GM18873 (cell line): ENCODE results near the gene MSI2.

ENCODE experiments used
- ATAC-seq: cut with Tn5 transposase; IDR thresholded peaks from one replicate; pipeline ENCODE4 v1.9.1; 2021; ENCODE audit warnings: mild to moderate bottlenecking, moderate library complexity, moderate number of reproducible peaks; ENCODE audit not compliant: unreplicated experiment, low FRiP score

MSI2 gene

DNA sequence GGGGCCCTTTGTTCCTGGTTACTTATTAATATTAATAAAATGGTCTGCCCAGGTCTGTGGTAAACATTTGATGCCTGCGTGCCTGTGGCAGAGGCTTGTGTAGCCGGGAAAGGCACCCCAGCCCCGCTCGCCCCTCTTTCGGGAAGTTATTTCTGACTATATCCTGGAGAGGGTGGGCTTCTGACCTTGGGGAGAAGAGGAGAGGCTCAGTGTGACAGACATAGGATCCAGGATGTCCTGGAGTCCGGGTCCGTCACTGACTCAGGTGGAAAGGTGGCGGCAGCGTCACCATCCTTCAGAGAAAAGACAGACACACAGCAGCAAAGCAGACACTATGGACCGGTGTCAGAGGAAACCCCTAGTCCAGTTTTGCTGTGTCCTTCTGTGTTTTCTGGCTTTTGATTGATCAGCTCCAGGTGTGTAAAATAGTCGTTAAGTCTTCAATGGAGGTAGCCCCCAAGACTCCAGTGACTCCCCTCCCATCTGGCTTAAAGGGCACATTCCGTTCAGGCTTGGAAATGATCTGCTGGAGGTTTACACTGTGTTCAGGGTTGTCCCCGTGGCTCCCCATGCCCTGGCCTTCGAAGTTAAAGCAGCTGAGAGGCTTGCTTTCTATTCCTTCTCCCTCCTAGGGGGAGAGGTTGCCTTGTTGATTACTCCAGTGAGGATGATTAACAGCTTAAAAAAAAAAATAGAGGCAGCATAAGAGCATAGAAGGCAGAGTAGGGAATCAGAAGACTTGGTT is 407.2 kb downstream of the MSI2 start:
- no peak for ATAC-seq

- ATAC-seq, result no peak
Observed at GRCh38 chr17:57665128-57665527, 408.8 kb downstream of the MSI2 start.

DNA sequence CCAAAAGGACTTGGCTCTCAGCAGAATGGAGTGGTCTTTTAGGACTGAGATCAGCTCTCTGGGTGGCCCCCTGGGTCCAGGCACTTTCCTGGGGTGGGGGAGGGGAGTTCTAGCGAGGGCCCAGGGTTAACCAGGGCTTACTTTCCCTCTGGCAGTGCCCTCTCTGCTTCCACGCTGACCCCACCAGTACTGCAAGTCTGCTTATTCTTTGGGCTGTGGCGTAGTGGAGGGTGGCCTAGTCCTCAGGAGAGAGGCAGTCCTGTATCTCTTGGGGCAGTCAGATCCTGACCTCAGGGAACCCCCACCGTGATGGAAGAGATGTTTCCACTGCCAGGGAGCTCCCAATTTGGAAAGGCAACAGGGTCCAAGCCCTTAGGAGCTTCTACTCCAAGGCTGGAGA is 409.4 kb downstream of the MSI2 start:
- no peak for ATAC-seq

- no peak for ATAC-seq
Observed at GRCh38 chr17:57666201-57666870, 410.0 kb downstream of the MSI2 start.

GRCh38 chr17:57666946-57667345 is 410.6 kb downstream of the MSI2 start:
- no peak for ATAC-seq

GRCh38 chr17:57667461-57667923 is 411.2 kb downstream of the MSI2 start:
- no peak for ATAC-seq

DNA sequence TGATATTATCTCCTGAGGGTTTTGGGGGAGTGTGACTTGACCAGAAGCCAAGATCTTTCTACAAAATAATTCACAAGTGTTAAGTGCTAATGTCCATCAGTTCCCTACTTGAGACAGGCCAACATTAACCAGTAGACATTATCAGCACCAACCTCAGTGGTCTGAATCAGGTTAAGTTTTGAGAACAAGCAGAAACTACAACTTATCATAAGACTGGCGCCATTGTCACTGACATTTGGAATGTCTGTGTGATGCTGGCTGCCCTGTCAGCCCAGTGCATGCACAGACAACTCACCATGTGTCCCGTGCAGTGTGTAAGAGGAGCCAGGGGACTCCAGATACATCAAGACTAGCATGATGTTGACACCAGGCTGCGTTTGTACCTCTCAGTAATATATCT is 412.0 kb downstream of the MSI2 start:
- no peak for ATAC-seq

DNA sequence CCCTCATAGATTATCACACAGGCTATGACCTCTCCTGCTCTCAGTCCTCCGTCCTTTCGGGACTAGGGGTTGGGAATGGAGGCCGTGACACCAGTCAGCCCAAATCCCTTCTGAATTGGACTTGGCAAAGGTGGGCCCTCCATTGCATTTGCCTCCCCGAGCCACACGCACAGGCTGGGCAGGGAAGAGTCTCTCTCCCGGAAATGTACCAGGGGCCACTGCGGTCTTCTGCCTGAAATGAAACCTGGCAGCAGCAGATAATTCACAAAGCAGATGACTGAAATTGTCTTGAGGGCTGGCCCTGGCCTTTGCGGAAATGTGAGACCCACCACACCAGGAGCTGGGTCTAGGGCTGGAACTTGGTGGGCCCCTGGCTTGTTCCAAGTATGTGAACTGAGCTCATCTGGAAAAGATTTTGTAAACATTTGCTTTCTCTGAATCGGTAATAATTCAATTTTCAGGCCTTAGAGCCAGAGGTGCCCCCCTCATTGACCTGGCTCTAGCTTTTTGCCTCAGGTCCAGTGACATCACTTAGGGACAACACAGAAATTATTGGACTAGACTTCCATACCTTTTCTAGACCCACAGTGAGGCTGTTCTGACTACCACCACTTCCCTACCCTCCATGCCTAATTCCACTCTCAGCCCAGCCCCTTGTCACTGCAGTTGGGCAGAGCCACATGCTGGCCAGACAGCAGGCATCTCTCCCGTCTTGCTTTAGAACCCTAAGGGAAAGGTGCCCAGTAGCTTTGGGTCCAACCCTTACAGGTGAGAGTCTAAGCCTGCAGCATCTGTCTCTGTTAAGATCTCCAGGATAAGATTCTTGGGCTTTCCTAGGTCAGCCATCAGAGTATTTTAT is 413.6 kb downstream of the MSI2 start:
- no peak for ATAC-seq

GRCh38 chr17:57670769-57671569 is 414.6 kb downstream of the MSI2 start:
- ATAC-seq, result no peak

GRCh38 chr17:57671667-57672632 is 415.6 kb downstream of the MSI2 start:
- ATAC-seq, result peak; percentile 56

GRCh38 chr17:57672971-57673370 is 416.6 kb downstream of the MSI2 start:
- ATAC-seq, result no peak

- no peak for ATAC-seq
Observed at GRCh38 chr17:57674894-57675293, 418.6 kb downstream of the MSI2 start.

DNA sequence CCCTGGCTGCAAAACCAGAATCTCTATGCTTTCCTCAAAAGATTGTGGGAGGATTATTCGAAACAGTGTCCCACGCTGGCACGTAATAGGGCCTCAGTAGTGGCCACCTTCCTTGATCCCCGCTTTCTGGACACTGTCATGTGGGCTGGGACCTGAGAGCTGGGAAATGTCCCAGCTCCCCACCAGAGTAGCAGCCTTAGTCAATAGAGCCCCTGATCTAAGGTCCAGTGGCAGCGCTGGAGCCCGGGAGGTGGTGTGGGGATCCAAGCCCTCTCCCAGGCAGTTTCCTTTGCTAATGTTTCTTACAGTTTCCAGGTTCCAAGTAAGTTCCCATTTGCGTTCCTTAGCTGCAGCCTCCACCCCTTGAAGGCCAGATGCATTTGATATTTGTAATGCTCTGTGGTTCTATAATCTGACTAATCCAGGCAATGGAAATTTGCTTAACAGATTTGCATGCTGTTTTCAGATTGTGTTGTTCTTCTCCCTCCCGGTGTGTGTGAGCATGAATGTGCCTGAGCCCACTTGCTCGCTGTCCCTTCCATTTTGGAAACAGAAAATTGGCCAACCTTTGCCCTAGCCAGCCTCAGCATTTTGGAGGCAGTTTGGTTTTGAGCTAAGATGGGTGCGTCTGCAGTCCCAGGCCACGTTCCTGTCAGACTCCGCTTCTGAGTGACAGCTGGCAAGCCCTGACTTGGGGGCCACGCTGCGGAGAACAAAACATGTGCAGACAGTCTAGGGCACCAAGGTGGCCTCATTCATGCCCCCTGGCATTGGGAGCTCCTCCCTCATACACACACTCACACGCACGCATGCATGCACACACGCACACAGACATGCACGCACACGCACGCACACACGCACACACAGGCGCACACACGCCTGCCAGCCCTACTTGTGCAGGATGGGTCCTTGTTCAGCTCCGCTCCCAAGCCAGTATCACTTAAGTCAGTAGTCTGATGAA is 419.4 kb downstream of the MSI2 start:
- ATAC-seq, result no peak

- no peak for ATAC-seq
Observed at GRCh38 chr17:57676543-57676942, 420.2 kb downstream of the MSI2 start.

GRCh38 chr17:57677301-57677700 is 421.0 kb downstream of the MSI2 start:
- no peak for ATAC-seq

- no peak for ATAC-seq
Observed at GRCh38 chr17:57677858-57678257, 421.5 kb downstream of the MSI2 start.

GRCh38 chr17:57678393-57678792 is 422.1 kb downstream of the MSI2 start:
- ATAC-seq, result no peak

- ATAC-seq, result no peak
Observed at GRCh38 chr17:57679356-57679755, 423.0 kb downstream of the MSI2 start.
